Dedifferentiated amniotic fluid mesenchymal stem cell (primary cell): ENCODE measurements around the gene CASP7.
"Not testable (repeated sequence)": the region's sequence is repeated elsewhere in the genome, so short reads cannot be mapped to it uniquely, and the experiment has no call there.

ENCODE experiments used
- DNase-seq: peaks from one replicate; pipeline ENCODE4 v3.0.0-alpha.2; 2016; ENCODE audit errors: extremely low spot score

The CASP7 gene

DNA sequence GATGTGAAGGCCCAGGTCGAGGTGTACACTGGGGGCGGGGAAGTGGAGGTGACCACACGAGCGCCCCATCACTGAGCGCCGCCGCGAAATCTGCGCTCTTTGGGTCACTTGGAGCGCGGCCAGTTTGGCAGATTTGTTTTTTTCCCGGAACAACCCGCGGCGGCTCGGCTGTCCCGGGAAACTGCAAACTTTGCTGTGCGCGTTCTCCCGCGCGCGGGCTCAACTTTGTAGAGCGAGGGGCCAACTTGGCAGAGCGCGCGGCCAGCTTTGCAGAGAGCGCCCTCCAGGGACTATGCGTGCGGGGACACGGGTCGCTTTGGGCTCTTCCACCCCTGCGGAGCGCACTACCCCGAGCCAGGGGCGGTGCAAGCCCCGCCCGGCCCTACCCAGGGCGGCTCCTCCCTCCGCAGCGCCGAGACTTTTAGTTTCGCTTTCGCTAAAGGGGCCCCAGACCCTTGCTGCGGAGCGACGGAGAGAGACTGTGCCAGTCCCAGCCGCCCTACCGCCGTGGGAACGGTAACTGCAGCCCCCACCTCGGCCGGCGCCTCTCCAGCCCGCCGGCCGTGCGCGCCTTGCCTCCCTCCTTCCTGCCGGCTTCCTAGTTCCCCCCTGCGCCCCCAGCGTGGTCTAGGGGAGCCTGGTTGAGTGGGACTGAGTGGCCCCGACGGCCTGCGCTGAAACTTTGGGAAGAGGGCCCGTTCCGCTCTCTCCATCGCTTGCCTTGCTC is at the start of gene CASP7:
CASP7 (plus strand) TSS at position 450 of the 727 bp plus-strand sequence. CDS start 17,582 bp downstream, outside the sequence.
- peak; percentile 59 for DNase-seq

DNA sequence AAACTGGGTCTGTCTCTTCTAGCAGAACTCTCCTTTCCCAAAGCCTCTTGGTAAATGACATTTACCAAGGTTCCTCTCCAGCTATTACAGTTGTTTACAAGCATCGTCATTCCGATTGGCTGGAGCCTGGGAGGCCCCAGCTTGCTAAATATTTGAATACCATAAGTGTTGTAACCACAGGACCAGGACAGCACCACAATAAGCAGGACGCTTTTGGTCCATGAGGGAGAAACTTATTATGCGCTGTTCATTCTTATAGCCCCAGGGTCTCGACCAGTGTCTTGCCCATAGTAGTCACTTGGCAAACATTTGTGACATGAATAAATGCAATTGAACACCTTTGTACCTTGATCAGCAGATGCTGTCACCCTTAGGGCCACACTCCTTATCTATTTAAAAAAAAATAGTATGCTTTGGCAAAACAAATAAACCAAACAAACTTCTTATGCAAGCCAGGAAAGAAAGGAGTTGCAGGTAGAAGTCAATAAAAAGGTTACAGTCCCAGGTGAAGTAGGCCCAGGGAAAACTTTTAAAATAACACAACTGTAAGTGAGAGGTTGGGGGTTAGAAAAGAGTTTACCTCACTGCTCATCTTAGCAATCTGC is 48.7 kb upstream of the CASP7 start:
- DNase-seq = no peak

DNA sequence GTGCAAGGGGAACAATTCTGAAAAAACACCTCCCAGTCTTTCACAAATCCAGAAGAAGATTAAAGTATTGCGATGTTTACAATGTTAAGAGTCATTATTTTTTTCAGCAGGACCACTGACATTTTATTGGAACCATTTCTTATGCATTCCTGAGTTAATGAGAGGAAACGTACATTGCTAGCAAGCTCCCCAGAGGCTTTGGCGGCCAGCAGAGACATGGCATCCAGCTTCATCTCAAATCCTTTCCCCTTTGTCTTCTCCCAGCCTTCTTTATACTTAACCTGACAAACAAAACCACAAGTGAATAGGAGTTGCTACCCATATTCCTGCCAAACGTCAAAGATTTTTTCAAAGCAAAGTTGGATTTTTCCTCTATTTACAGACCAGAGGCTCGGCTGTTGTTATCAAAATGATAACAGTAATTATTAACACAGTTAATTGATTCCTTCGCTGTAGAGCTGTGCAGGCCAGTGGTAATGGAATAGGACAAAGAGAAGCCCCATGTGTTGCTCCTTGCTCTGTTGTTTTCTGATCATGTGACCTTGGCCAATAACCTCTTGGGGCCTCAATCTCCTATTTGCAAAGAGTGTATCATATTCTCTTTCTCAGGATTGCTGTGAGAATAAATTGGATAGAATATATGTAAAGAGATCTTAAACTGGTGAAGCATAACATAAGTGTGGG is 47.9 kb upstream of the CASP7 start:
- no peak for DNase-seq

DNA sequence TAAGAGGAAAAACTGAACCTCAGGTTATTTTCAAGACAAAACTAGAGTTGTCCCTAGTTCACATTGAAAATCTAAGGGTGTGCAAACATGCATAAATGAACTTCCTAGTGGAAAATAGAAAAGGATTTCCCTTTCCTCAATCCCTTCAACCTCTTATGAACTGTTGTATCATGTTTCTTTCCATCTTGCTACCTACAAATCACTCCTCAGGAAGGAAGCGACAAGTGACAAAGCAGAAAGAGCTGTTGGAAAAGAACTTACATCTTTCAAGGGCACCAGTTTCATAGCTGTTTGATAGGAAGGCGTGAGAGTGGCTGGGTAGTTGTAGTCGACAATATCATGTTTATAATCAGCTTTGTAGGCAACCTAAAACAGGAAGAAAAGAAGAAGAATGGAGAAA is 39.7 kb upstream of the CASP7 start:
- DNase-seq = no peak

DNA sequence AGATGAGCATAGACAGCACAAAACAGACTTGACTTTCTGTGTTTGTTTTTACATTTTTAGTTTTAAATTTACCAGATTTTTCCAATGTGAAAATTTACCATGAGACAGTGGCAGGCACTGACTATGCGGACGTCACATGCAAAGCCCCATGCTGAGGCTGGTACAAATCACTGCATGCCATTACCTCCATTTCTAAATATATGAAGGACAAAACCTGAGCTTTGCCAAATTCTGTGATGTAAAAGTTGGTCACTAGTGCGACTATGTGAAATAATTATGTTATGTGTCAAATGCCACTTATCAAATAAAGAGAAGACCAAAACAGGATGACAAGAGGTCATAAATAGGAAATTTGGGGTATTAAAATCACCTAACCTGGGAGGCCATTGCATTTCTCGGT is 38.0 kb upstream of the CASP7 start:
- DNase-seq = no peak

DNA sequence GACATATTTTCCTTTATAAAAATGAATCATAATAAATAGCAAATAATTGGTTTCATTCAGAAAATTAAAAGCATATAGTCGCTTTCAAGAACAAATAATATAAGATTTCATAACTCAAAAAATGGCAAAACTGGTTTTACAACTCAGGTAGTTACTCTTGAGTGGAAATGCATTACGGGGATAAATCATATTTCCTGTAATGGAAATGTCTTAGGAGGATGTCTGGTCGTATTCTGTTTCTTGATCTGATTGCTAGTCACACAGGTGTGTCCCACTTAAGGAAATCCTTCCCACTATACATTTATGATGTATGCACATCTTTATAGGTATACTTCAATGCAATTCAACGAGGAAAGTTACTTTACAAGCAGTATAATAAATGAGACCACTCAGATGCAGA is 36.5 kb upstream of the CASP7 start:
- DNase-seq = no peak

DNA sequence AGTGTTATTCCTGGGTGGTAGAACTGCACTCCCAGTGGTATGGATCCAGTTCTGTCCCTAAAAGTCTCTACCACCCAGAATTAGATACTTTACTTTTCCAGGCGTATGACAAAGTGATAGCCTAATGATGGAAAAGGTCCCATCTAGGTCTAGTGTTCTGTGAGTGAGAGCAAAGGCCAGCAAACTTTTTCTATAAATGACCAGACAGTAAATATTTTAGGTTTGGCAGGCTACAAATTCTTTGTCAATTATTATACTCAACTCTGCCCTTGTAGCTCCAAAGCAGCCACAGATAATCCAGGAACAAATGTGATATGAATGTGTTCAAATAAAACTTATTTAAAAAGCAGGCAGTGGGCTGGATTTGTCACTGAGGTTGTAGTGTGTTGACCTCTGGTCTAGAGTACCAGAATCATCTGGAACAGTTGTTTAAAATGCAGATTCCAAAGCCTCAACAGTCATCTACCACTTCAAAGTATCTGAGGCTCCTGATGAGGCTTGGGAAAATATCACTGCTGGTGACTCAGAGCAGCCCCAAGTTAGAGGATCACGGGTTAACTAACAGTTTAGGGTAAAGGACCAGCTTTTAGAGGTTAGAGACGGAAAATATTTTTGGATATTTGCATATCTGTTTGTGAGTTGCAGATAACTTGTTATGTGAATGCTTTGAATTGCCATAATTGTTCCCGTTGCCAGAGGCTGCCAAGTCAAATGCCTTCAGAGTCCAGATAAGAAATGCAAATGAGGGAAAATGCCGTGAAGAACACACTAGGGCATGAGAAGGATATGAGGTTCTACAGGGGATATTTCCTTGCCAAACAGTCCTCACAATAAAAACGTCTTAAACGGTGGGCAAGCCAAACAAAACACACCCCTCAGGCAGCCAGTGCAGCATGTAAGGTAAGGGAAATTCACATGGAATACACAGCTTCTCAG is 35.3 kb upstream of the CASP7 start:
- no peak for DNase-seq

DNA sequence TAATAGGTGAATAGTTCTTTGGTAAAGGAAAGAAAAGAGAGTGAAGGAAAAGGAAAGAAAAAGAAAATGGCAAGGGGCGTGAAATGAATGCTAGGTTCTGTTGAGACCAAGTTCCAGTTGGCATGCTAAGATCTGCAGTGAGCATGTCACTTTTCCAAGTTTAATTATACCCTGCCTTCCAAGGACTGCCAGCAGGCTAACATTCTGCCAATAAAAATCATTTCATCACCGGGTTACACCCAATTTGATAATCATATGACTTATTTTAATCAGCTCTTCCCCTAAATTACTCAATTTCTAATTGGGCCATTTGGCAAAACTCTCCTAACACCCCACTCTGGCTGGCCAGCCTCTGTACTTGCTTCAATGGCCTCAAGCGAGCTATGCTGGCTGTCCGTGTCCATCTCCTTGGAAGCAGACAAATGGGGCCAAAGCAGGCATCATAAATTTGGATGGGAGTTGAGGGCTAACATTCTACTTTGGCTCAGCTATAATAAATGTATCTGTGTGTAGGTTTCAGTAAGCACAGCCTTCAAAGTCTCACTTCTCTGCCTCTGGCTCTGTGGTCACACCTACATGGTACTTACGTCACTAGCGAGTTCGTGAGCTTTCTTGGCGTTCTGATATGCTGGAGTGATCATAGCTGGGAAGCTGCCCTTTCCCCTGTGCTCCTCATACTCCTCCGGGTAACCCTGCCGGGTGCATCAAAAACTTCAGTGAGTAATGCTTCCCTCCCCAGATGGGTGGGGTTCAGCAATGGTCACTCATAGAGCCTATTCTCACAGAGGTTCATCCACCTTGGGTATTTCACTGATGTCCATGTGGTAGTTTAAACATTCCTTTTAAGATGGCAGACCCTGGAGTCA is 33.1 kb upstream of the CASP7 start:
- no peak for DNase-seq

DNA sequence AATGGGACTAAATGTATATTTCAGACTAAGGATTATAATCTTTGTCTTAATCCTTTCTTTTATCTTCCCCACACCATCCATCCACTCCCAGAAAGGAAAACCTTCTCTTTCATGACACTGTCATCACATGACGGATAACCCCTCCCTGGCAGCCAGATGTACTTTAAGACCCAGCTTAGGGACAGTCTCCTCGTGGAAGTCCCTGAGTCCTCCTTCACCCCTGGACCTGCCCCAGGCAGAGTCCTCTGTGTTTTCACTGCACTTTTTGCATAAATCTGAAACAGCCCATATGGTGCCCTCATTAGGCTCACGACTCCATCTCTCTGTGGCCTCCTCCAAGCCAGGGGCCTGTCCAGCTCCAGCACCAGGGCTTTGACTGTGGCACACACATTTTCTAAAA is 31.9 kb upstream of the CASP7 start:
- DNase-seq = no peak

DNA sequence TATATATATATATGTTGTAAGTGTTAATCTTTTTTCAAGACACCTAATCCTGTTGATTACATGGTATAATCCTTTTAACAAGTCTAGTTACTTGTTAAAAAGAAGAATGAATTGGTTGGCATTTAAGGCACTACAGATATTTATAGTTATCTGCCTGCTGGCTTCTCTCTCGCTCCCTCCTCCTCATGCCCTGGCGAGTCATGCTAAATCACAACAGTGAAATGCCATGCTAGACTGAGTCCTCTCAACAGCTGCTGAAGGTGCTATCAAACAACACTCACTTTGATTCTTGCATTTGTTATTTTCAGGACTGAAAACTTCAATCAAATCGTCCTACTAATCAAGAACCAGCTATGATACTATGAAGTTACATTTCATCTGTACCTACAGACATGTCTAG is 31.2 kb upstream of the CASP7 start:
- no peak for DNase-seq

DNA sequence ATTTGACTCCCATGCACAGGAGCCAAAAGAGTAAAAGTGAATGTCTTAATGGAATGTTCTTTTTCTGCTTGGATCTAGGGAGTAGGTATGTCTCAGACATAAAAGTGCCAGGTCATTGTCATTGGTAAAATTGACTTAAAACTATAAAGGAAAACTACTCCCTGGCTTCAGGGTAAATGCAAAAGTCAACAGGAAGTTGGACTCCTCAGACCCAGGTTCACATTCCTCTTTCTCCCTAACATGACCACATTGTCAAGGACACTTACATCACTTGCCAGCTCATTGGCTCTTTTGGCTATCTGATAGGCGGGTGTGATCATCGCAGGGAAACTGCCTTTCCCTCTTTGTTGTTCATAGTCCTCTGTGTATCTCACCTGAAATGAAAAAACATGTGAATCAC is 29.5 kb upstream of the CASP7 start:
- DNase-seq = no peak

DNA sequence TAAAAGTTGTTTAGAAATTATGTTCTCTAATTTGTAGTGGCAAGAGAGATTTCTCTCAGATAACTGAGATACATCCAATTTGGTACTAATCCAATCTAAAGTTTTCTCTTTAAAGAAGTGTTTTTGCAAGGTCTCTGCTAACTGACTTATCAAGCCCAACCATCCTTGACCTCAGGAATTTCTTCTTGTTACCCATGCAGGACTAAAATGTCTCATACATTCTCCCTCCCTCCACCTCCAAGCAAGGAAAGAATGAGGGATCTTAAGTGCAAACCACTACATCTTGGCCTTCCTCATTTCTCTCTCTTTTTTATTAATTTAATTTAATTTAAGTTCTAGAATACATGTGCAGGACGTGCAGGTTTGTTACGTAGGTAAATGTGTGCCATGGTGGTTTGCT is 28.7 kb upstream of the CASP7 start:
- no peak for DNase-seq

DNA sequence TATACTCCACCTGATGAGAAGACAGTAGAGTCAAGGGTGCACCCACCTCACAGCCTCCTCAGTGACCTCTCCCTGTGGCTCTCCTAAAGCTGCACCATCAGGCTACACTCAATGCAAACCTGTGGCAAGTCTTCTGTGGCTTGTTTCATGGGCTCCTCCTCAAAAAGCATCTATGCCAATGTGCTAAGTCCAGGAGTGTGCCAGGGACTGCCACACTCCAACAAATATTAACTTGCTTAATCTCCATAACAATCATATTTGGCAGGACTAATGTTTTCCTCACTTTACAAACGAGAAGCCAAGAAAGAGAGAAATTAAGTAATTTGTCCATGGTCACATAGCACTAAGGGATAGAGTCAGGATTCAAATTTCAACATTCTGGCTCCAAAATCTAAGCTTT is 27.8 kb upstream of the CASP7 start:
- no peak for DNase-seq

DNA sequence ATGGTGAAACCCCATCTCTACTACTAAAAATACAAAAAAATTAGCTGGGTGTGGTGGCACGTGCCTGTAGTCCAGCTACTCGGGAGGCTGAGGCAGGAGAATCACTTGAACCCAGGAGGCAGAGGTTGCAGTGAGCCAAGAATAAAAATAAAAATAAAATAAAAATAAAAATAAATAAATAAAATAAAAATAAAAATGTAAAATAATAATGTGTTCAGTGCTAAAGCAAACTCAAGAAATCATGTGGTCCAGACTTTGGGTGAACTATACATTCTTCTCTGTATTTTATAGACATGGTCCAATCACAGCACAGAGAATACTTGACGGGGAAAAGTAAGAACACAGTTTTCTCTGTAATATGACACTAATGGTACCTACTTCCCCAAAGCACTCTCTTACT is 27.3 kb upstream of the CASP7 start:
- DNase-seq = not testable (repeated sequence)

DNA sequence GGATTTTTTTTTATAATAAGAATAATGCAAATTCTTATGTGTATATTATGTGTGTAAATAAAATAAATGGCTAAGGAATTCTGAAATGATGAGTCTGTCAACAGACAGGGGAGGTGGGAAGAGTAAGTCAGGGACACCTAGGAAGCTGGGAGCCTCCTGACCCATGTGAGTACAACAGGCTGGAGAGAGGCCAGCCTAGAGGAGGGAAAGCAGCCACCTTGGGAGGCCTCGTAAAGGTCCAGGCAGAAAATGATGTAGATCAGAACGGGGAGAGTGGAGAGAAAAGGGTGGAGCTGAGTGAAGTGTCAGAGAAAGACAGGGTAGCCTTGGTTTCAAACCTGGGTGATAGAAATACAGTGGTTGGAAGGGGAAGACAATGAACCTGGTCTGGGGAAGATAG is 22.8 kb upstream of the CASP7 start:
- DNase-seq = no peak

DNA sequence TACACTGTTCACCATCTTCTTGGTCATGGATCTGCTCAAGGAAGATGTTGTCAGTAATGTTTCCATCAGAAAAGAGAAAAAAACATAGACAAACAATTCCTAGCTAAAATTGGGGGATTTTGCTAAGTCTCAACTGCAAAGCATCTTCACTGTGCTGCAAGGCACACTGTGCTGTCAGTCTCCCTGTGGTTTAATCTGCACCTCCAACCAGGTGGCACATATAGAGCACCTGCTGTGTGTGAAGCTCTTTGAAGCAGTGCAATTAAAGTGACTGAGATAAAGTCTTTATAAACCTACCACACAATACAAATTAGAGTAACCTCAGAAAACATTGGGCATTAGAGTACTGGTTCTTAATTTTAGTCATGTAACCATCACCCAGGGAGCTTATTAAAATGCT is 22.2 kb upstream of the CASP7 start:
- no peak for DNase-seq

DNA sequence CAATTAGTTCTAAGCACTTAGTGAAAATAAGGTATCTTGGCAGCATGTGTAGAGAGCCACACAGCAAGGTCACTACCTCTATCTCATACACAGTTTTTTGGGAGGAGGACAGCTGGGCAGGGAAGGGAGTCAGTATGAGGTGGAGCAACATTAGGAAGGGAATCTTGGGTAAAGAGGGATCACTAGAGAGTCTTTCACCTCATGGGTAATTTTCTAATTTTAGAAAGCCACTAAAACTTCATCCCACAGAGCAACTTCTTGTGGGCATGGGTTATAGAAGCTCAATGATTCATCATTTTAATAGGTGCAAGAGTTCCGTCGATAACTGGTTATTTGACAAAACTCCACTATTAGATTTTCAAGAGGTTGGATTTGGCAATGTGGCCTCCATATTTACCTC is 18.4 kb upstream of the CASP7 start:
- DNase-seq = no peak

DNA sequence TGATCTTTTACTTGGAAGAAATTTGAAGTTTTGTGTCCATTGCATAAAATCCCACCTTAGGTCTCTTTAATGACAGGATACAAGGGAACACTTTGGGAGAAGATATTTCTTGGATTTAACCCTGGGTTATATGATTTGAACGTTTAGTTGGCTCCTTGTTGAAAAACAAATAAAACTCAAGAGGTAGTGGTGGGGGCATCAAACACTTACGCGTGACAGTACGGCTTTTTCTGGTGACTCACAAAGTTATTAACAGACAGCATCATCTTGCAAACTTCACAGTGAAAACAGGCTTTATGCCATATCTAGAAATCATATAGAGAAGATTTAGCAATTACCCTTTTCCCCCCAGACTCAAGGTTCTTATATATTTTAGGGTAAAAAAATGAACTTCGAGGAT is 16.6 kb upstream of the CASP7 start:
- DNase-seq = no peak

DNA sequence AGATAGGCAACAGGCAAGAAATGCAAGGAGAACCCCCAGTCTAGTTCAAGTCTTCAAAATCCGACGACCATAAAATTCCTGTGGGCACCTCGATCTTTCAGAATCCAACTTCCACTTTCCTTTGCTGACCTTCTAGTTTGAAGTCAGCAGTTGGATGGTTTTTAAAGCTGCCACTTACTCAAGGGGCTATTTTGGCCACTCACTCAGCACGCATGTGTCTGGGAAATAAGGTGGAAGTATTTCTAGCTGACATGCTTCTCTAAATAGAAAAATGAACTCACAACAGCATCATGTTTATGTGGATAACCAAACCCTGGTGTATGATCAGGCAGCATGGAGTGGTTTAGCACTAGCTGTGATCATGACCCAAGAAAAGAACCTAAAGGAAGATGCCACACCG is 15.8 kb upstream of the CASP7 start, which contains the start of gene NRAP:
NRAP (minus strand) TSS at position 134 of the 400 bp plus-strand sequence. CDS start 159 bp downstream, outside the sequence.
- DNase-seq = no peak

DNA sequence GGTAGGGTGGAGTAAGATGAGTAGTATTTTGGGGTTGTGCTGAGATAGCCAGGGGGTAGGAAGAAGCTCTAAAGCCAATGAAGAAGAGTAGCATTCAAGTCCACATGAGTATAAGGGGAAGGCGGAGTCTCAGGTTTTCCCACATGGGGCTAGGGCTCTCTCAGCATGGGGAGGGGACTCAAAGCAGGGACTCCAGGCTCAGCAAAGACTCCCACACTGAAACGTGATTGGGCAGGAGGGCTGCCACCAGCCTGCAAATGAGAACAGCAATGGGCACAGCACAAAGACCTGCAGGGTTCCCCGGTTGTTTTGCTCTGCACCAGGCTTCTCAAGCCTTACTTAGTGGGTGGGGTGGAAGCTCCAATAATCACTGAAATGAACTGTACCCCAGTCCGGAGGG is 14.4 kb upstream of the CASP7 start:
- DNase-seq = peak; percentile 2

DNA sequence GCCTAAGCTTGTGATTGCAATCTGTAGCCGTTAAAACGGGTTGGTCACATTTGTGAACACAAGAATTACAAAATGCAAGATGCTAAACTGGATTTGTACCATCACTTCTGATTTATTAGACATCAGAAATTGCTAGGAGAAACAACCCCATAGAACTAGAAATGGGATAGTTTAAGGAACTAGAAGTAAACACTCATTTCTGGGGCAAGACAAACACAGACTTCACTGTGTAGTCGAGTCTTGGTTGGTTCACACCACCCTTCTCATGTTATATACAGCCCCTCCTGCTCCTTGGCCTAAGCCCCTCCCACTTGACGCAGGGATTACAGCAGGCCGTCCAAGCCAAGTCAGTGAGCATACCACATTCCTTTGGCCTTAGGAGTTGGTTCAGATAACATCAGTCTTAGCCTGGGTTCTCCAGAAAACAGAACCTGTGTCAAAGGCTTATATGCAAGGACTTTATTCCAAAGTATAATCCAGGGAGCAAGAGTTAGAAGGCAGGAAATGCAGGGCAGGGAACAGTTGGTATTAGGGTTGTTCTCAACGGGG is 13.8 kb upstream of the CASP7 start:
- DNase-seq = peak; percentile 76
